B cell (primary cell): ENCODE measurements around the gene SHOX. TPM values are rescaled to one million over a fixed set of nuclear protein-coding genes. Genes with fewer than 3 reads are reported as not detected.

Experiments
- ATAC-seq: fragments of 200-7000 bp; cut with Tn5 transposase; one replicate; pipeline ENCODE4 v1.10.0; 2021; ENCODE audit warnings: low read depth, mild to moderate bottlenecking, moderate number of reproducible peaks, moderate library complexity
- CTCF ChIA-PET: fragments of 350-600 bp; sonication (Branson Sonifier 250); formaldehyde crosslinking; loops from one replicate; lab custom pipeline; 2021; ENCODE audit warnings: antibody characterized with exemption, inconsistent platforms; lab: Charles Lee
- POLR2A ChIA-PET: fragments of 350-600 bp; sonication (Branson Sonifier 250); formaldehyde crosslinking; loops from one replicate; lab custom pipeline; 2021; ENCODE audit warnings: antibody characterized with exemption; lab: Charles Lee
- DNase-seq: peaks from one replicate; pipeline ENCODE4 v3.0.0; 2013
- H2AFZ ChIP-seq: 2 replicates; pipeline ENCODE4 v1.6.1; 2012; ENCODE audit warnings: mild to moderate bottlenecking, low read depth, low read length; ENCODE audit not compliant: insufficient read depth, poor library complexity, severe bottlenecking
- H3K27ac ChIP-seq, 2 donors: 1 replicate in 1 of 2; 2 replicates in 1 of 2; pipeline ENCODE4 v1.5.1; 2012 to 2013; ENCODE audit warnings: low read length in 2 of 2, mild to moderate bottlenecking in 2 of 2, moderate library complexity in 1 of 2
- H3K27me3 ChIP-seq, 4 experiments: fragments of 200-600 bp in 1 of 4; sonication (generic) in 1 of 4; replicated peaks in 1 of 4; 1 replicate in 2 of 4; 2 replicates in 2 of 4; pipeline versions ENCODE4 v1.6.1 to v1.7.0; 2013 to 2016; ENCODE audit warnings: low read length in 3 of 4, mild to moderate bottlenecking in 2 of 4, mixed read lengths in 1 of 4, moderate library complexity in 1 of 4; ENCODE audit not compliant: insufficient read depth in 4 of 4, control insufficient read depth in 3 of 4; ENCODE audit errors: control extremely low read depth in 1 of 4
- H3K36me3 ChIP-seq, 2 experiments: replicated peaks in 1 of 2; 1 replicate in 1 of 2; 2 replicates in 1 of 2; pipeline versions ENCODE4 v1.6.1 to v1.7.1; 2013; ENCODE audit warnings: low read length in 1 of 2; ENCODE audit not compliant: insufficient read depth in 2 of 2, control insufficient read depth in 1 of 2; ENCODE audit errors: control extremely low read depth in 1 of 2, extremely low read depth in 1 of 2
- H3K4me1 ChIP-seq, 2 donors: fragments of 200-600 bp in 1 of 2; sonication (generic) in 1 of 2; 1 replicate in 1 of 2; 2 replicates in 1 of 2; pipeline versions ENCODE4 v1.5.1 to v1.6.1; 2013 to 2017; ENCODE audit warnings: low read length in 2 of 2; ENCODE audit not compliant: control insufficient read depth in 2 of 2, insufficient read depth in 2 of 2
- H3K4me2 ChIP-seq: replicated peaks from 2 replicates; pipeline ENCODE3; 2012; ENCODE audit warnings: mild to moderate bottlenecking, low read depth, low read length; ENCODE audit not compliant: poor library complexity, severe bottlenecking
- H3K4me3 ChIP-seq, 5 experiments: fragments of 200-600 bp in 1 of 5; sonication (generic) in 1 of 5; 1 replicate in 3 of 5; 2 replicates in 2 of 5; pipeline versions ENCODE4 v1.5.1 to v1.7.0; 2011 to 2016; ENCODE audit warnings: low read length in 4 of 5, mild to moderate bottlenecking in 4 of 5, low read depth in 2 of 5, control low read depth in 1 of 5, moderate library complexity in 1 of 5; ENCODE audit not compliant: insufficient read depth in 1 of 5; ENCODE audit errors: control extremely low read depth in 1 of 5, extremely low read depth in 1 of 5
- H3K79me2 ChIP-seq: fragments of 200-600 bp; sonication (generic); one replicate; pipeline ENCODE4 v1.6.0; 2016; ENCODE audit warnings: low read length; ENCODE audit not compliant: control insufficient read depth, insufficient read depth
- H3K9ac ChIP-seq: fragments of 200-600 bp; sonication (generic); 2 replicates; pipeline ENCODE4 v1.6.1; 2017; ENCODE audit warnings: mild to moderate bottlenecking, low read length, moderate library complexity
- H3K9me3 ChIP-seq, 3 donors: one replicate each; pipeline versions ENCODE4 v1.6.1 to v1.7.1; 2013; ENCODE audit warnings: low read length in 2 of 3; ENCODE audit not compliant: control insufficient read depth in 2 of 3, insufficient read depth in 1 of 3; ENCODE audit errors: control extremely low read depth in 1 of 3
- H4K20me1 ChIP-seq: 2 replicates; pipeline ENCODE4 v1.6.0; 2012; ENCODE audit warnings: mild to moderate bottlenecking, low read length; ENCODE audit not compliant: insufficient read depth, control insufficient read depth, poor library complexity, severe bottlenecking
- H3K27ac Mint-ChIP-seq: one replicate; pipeline ENCODE4 v1.8.0; 2021; ENCODE audit warnings: mixed read lengths
- H3K27me3 Mint-ChIP-seq: one replicate; pipeline ENCODE4 v1.8.0; 2021; ENCODE audit warnings: mixed read lengths
- H3K4me1 Mint-ChIP-seq: one replicate; pipeline ENCODE4 v1.8.0; 2021; ENCODE audit warnings: mixed read lengths
- H3K4me3 Mint-ChIP-seq: one replicate; pipeline ENCODE4 v1.8.0; 2021; ENCODE audit warnings: mixed read lengths
- H3K9me3 Mint-ChIP-seq: one replicate; pipeline ENCODE4 v1.8.0; 2022; ENCODE audit warnings: mixed read lengths; ENCODE audit not compliant: insufficient read depth
- EZH2 ChIP-seq: IDR thresholded peaks from 2 replicates; pipeline ENCODE4 v1.6.1; 2012; ENCODE audit warnings: borderline replicate concordance, low read depth, mild to moderate bottlenecking, moderate library complexity, low read length; ENCODE audit not compliant: insufficient read depth, poor library complexity, severe bottlenecking
- WGBS: methylation state at CpG from one replicate; pipeline ENCODE4 v1.1.5; 2013; ENCODE audit warnings: missing lambda C conversion rate; ENCODE audit not compliant: insufficient coverage; 5-methylcytosine and 5-hydroxymethylcytosine counted together
- intact Hi-C: fragments of 100-400 bp; cut with micrococcal nuclease; formaldehyde crosslinking; loops from one replicate; pipeline ENCODE4 v1.10.0; 2022
- polyA plus RNA-seq: library from polyadenylated mRNA; depleted of rRNA; stranded (reverse); fragments of >200 nt; gene quantifications from 2 replicates; pipeline ENCODE4 v1.2.3, GENCODE V29; 2012
- total RNA-seq, 2 donors: library from RNA; stranded (reverse); fragments of 120-200 nt in 1 of 2; gene quantifications; 1 replicate in 1 of 2; 2 replicates in 1 of 2; pipeline versions ENCODE4 v1.2.3 to v1.2.4, GENCODE V29; 2013 to 2022
- TF ChIP-seq, protein P1 (sequence below): fragments of 200-600 bp; IDR thresholded peaks from one replicate; pipeline ENCODE4 v1.8.0; 2022; ENCODE audit warnings: antibody characterized with exemption, mild to moderate bottlenecking

The SHOX gene
- total and polyA plus RNA-seq, 2 donors (not counting 1 experiment from before 2014, with no cell fraction given) = not detected

DNA sequence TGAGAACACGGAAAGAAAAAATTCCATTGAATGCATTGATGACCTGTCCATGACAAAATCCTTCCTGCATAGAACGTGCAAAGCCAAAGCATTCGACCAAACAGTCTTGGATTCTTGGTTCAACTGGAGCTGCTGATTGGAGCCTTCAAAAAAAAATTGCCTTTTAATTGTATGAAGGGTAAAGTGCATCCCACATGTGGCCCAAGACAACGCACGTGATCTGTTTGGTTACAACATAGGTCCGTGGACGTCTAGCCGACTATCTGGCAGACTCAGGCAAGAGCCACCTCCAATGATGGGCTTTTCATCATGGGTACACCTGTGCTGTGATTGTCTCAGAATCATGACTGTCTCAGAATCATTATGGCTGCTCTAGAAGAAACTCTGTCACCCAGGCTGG lies 52.3 kb downstream of the SHOX start:
- intact Hi-C loops = no loop called here
- Histone ChIP-seq H3K4me1 (no peaks in the 10 kb centered on the region), H3K4me3 (no peak overlapping the region), H3K9ac (no peak overlapping the region), H2AFZ (no peak overlapping the region), H3K36me3 (no peaks in the 10 kb centered on the region), H4K20me1 (no peaks in the 10 kb centered on the region), H3K27me3 (no peaks in the 10 kb centered on the region), H3K4me2 (no peak overlapping the region), H3K79me2 (no peaks in the 10 kb centered on the region), H3K9me3 (peaks cover 0 to 28% (median 0%) of the 10 kb centered on the region in 3 donors), H3K27ac (no peak overlapping the region)
- TF ChIP-seq EZH2 = no peak
- TF ChIP-seq, protein P1, sequence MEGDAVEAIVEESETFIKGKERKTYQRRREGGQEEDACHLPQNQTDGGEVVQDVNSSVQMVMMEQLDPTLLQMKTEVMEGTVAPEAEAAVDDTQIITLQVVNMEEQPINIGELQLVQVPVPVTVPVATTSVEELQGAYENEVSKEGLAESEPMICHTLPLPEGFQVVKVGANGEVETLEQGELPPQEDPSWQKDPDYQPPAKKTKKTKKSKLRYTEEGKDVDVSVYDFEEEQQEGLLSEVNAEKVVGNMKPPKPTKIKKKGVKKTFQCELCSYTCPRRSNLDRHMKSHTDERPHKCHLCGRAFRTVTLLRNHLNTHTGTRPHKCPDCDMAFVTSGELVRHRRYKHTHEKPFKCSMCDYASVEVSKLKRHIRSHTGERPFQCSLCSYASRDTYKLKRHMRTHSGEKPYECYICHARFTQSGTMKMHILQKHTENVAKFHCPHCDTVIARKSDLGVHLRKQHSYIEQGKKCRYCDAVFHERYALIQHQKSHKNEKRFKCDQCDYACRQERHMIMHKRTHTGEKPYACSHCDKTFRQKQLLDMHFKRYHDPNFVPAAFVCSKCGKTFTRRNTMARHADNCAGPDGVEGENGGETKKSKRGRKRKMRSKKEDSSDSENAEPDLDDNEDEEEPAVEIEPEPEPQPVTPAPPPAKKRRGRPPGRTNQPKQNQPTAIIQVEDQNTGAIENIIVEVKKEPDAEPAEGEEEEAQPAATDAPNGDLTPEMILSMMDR = no peak
- H3K4me1 Mint-ChIP-seq = no peaks in the 10 kb centered on the region
- ATAC-seq = no peak
- 92% methylated on average over 8 of the region's 8 CpGs for WGBS
- H3K9me3 Mint-ChIP-seq = no peaks in the 10 kb centered on the region
- no peak for DNase-seq
- H3K4me3 Mint-ChIP-seq = no peak overlapping the region
- CTCF ChIA-PET = no interaction called here
- POLR2A ChIA-PET = no interaction called here
- H3K27ac Mint-ChIP-seq = no peak overlapping the region
- H3K27me3 Mint-ChIP-seq = no peaks in the 10 kb centered on the region

DNA sequence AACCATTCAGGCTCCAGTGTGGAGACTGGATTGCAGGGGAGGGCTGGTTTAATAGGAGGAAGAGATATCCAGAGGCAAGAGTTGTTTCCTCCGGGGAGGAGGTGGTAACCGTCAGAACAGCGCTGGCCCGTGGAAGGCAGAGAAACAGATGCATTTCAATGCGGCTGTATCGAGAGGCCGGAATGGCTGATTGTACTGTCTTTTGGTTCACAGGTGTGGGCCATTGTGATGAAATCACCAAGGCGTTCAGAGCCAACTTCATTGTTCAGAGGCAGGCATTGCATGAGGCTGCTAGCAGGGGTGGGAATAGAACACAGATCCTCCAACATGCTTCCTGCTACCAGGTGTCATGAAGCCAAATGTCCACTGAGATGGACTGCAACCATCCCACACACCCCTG lies 53.0 kb downstream of the SHOX start:
- POLR2A ChIA-PET = no interaction called here
- Histone ChIP-seq H3K27me3 (no peaks in the 10 kb centered on the region), H3K79me2 (no peaks in the 10 kb centered on the region), H3K4me1 (no peaks in the 10 kb centered on the region), H3K36me3 (no peaks in the 10 kb centered on the region), H4K20me1 (no peaks in the 10 kb centered on the region), H2AFZ (no peak overlapping the region), H3K4me2 (no peak overlapping the region), H3K4me3 (no peak overlapping the region), H3K27ac (no peak overlapping the region), H3K9ac (no peak overlapping the region), H3K9me3 (peaks cover 0 to 29% (median 0%) of the 10 kb centered on the region in 3 donors)
- ATAC-seq (no peak), DNase-seq (no peak)
- intact Hi-C loops = no loop called here
- no peaks in the 10 kb centered on the region for H3K4me1 Mint-ChIP-seq
- no peak for TF ChIP-seq EZH2
- TF ChIP-seq, protein P1 = no peak
- no peak overlapping the region for H3K27ac Mint-ChIP-seq
- no peak overlapping the region for H3K4me3 Mint-ChIP-seq
- no peaks in the 10 kb centered on the region for H3K9me3 Mint-ChIP-seq
- no peaks in the 10 kb centered on the region for H3K27me3 Mint-ChIP-seq
- WGBS = 75% methylated on average over 8 of the region's 8 CpGs
- CTCF ChIA-PET = no interaction called here
